KBM-7 (cell line): ENCODE data around the gene CCDC15.

ENCODE experiments used
- DNase-seq: peaks from one replicate; pipeline ENCODE4 v3.0.0-alpha.2; 2015
- in situ Hi-C: fragments of 300-500 bp; cut with MboI; formaldehyde crosslinking; loops from 2 replicates; pipeline ENCODE4 v1.14.3; 2020; ENCODE audit warnings: low sequenced_read_pairs, low pct_unique_long_range_greater_than_20kb, mixed read lengths

Gene CCDC15

GRCh38 chr11:125076378-125076945, 122.5 kb downstream of the CCDC15 start:
- in situ Hi-C loops, result no loop called here
- no peak for DNase-seq

GRCh38 chr11:125078016-125078415, 124.0 kb downstream of the CCDC15 start:
- in situ Hi-C loops, result no loop called here
- DNase-seq, result no peak

DNA sequence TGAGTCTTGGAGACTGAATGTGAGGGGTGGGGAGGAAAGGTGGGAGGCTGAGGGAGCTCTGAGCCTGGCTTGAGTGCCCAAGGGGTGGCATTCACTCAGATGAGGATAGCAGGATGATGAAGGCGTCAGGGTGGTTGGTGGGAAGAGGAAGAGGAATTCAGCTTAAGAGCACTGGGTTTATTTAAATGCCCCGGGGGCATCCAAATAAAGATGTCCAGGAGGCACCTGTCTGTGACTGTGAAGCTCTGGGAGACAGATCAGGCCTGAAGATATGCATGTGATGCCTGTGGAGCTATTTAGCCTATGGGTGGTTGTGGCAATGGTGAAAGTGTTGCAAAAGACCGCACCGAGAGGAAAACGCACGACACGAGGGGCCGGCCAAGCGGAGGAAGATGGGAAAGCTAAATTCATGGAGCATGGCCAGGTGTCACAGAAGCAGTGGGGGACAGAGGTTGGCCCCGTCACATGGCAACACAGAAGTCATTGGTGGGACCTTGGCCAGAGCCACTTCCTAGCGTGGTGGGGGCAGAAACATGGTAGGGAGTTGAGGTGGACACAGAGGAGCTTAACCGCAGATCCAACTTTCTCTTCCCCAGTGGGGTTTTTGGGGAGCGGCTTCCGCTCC, 124.6 kb downstream of the CCDC15 start:
- in situ Hi-C loops, result no loop called here

DNA sequence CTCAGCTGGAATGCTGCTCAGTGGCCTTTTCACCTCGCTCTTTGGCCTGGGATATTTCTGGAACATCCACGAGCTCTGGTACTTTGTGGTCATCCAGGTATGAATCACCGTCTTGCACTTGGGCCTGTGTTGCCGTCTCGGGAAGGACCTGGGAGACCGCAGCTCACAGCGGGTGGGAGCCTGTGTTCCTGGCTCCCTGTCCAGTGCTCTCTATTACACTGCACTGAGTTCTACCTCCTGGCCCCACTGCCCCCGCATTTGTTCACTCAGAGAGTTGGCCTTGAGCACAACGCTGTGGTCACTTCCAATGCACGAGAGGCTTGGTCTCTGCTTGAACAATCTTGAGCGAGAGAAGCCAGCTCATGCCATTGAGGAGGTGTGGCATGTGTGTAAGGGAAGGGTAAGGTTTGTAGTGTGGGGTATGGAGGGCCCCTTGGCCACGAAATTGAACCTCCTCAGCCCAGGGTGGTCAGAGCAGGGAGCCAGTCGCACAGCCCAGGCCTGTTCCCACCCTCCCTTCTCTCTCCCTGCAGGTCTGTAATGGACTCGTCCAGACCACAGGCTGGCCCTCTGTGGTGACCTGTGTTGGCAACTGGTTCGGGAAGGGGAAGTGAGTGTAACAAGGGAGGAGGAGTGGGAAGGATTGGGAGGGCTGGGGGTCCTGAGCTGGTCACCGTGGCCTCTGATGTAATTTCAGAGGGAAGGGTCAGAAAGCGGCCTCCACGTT, 125.3 kb downstream of the CCDC15 start:
- no peak for DNase-seq

More for the DNA sequence above, 124.6 kb downstream of the CCDC15 start:
- DNase-seq, result no peak

GRCh38 chr11:125079878-125080530, 126.0 kb downstream of the CCDC15 start:
- in situ Hi-C loops, result no loop called here
- no peak for DNase-seq

More for the DNA sequence above, 125.3 kb downstream of the CCDC15 start:
- in situ Hi-C loops, result no loop called here

DNA sequence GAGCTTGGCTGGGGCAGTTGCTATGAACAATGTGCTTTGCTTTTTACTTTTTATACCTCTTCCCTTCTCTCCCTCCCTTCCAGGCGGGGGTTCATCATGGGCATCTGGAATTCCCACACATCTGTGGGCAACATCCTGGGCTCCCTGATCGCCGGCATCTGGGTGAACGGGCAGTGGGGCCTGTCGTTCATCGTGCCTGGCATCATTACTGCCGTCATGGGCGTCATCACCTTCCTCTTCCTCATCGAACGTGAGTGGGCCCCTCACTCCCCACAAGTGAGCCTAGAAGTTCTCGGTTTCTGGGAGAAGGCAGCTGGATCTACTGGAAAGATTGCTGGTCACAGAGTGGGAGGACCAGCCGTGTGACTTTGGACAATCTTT, 126.5 kb downstream of the CCDC15 start:
- DNase-seq, result no peak
- in situ Hi-C loops, result no loop called here

DNA sequence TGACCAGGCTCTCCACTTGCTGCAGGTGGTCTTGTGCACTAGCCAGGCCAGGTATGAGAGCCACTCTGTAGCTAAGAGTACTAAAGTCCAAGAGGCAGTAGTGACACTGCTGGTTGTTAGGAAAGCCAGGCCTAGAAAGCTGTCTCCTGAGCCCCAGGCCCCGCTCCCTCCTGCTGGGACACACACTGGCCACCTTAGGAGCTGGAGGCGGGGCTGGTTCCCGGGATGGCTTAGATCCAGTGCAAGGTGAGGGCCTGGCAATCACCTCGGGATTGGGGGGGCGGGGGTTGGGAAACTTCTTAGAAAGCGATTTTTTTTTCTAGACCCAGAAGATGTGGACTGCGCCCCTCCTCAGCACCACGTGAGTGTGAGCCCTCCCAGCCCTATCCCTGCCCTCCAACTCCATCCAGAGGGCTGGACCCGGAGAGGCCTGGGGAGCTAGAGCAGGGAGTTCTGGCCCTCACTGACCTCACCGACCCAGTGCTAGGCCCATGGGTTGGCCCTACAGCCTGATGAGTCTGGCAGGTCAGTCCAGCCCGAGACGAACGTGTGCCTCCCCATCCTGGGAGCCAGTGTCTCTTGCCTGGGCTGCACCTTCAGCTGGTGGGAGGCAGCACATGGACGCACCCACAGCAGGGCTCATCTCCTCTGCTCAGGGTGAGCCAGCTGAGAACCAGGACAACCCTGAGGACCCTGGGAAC, 127.2 kb downstream of the CCDC15 start:
- DNase-seq, result no peak
- in situ Hi-C loops, result no loop called here

GRCh38 chr11:125082040-125082439, 128.0 kb downstream of the CCDC15 start:
- no peak for DNase-seq
- in situ Hi-C loops, result no loop called here

GRCh38 chr11:125082611-125083311, 128.8 kb downstream of the CCDC15 start:
- no peak for DNase-seq
- in situ Hi-C loops, result no loop called here

DNA sequence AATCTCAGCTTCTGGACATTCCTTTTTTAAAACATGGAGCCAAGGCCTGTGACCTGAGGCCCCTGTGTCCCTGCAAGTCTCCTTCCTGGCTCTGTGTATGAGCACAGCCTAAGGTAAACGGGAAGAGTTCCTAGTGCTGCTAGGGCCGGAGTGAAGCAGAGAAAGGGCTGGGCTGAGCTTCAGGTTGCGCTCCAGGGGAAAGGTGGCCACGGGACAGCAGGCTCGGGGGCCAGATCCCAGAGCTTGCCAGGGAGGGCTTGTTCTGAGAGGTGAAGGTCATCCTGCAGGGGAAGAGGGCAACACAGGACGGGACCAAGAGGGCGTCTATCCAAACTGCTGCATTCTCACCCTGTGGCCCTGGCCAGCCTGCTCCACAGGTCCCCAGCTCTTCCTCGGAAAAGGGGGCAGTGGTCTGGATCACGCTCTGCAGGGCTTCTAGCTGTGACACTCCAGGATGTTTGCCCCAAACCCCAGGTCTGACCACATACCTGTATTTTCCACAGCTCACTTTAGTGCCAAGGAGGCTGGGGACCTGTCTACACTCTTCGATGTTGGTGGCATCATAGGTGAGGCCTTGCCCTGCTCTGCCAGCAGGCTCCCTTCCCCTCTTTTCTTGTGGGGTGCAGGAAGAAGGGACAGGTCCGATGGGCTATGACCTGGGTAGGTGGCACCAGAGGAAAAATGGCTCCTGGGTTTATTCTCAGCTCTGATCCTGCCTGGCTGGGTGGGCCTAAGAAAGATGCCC, 129.5 kb downstream of the CCDC15 start:
- in situ Hi-C loops, result no loop called here
- no peak for DNase-seq

GRCh38 chr11:125084057-125084416, 130.0 kb downstream of the CCDC15 start:
- in situ Hi-C loops, result no loop called here
- DNase-seq, result no peak

GRCh38 chr11:125084761-125085231, 130.8 kb downstream of the CCDC15 start:
- no peak for DNase-seq
- in situ Hi-C loops, result no loop called here

GRCh38 chr11:125085301-125086081, 131.5 kb downstream of the CCDC15 start:
- DNase-seq, result no peak
- in situ Hi-C loops, result no loop called here

DNA sequence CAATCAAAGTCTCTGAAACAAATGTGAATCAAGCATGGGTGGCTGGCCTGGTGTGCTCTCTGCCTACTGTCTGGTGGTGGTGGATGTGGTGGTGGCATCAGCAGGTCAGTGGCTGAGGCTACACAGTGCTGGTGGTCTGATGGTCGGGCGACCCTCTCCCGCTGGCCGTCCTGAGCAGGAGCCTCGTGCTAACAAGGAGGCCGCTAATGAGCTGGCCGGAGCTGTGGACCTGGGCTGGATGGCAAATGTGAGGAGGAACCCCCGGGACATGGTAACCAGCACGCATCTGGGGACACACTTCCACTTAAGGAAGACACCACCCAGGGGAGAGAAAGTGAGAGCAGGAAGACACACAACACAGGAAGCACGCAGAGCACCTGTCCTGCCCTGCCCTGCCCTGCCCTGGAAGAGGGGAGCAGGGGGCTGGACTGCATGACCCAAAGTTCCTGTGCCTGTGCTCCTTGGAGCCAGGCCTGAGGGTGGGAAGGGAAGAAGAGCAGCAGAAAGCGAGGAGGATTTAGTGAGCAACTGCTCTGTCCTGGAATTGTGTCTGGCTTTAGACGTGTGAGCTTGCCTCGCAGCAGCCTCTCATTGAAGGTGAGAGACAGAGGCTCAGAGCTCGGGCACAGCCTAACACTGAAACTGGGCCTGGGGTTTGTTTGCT, 132.8 kb downstream of the CCDC15 start:
- in situ Hi-C loops, result no loop called here
- DNase-seq, result no peak

DNA sequence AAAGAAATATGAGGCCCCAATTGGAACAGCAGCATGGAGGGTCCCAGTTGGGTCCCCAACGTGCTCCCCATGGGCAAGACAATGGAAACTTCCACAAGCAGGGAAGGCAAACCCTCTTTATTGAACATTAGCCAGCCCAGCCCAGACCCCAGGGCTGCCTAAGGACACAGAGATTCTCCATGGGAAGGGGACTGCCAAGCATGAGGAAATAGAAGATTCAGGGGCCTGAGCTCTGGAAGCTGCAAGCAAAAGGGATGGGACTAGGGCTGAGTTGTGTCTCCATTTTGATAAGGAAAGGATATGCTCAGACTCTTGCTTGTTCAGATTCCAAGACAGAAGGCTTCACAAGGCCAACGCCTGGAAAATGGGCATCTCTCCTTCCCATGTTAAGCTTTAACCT, 134.1 kb downstream of the CCDC15 start:
- in situ Hi-C loops, result no loop called here
- no peak for DNase-seq

DNA sequence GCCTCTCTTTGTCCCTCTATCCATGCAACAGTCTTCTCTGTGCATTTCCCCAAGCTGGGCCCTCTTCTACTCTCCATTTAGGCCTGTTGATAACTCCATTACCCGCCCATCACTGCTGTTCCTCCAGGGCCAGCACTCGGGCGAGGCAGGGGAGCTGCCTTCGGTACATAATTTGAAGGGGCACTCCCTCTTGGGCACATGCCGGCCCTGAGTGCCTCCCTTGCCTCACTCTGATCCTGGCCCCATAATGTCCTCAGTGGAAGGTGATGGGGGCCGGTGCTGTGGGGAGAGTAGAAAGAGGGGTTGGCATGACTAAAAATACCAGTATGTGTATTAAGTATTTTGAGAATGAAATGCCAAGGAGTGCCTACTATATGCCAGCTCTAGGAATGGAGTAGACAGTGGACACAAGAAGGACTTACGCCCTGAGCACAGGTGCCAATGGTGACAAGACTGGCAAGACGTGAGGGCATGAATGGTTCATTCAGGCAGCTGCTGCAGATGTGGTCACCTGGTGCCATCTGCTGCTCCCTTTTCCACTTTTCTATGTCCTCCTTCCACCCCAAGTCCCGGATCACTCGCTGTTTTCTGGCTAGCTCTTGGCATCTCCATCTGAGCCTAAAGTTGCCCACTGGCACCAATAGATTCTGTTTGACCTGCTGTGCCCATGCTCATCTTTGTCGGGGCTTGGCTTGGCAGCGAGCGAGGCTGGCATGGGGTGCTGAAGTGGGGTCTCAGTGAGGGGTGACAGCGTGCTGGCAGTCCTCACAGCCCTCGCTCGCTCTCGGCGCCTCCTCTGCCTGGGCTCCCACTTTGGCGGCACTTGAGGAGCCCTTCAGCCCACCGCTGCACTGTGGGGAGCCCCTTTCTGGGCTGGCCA, 134.8 kb downstream of the CCDC15 start:
- in situ Hi-C loops, result no loop called here
- DNase-seq, result no peak
